GM12801 (cell line): ENCODE data around the gene CDC14A.

ENCODE experiments used
- TF ChIP-seq, protein P1 (sequence below): IDR thresholded peaks from one replicate; pipeline ENCODE4 v1.5.1; 2011; ENCODE audit warnings: control low read depth; ENCODE audit not compliant: insufficient read length; ENCODE audit errors: extremely low read depth

The CDC14A gene

DNA sequence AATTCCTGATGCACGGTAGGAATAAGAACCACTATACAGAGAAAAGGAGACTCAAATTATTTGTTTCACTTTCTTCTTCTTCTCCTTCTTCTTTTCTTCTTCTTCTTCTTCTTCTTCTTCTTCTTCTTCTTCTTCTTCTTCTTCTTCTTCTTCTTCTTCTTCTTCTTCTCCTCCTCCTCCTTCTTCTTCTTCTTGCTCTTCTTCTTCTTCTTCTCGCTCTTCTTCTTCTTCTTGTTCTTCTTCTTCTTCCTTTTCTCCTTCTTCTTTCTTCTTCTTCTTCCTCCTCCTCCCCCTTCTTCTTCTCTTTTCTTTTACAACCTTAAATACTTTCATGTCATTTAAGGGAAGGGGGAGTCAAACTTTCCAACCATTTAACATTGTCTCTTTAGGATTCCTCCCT lies 174.6 kb downstream of the CDC14A start:
- TF ChIP-seq, protein P1, sequence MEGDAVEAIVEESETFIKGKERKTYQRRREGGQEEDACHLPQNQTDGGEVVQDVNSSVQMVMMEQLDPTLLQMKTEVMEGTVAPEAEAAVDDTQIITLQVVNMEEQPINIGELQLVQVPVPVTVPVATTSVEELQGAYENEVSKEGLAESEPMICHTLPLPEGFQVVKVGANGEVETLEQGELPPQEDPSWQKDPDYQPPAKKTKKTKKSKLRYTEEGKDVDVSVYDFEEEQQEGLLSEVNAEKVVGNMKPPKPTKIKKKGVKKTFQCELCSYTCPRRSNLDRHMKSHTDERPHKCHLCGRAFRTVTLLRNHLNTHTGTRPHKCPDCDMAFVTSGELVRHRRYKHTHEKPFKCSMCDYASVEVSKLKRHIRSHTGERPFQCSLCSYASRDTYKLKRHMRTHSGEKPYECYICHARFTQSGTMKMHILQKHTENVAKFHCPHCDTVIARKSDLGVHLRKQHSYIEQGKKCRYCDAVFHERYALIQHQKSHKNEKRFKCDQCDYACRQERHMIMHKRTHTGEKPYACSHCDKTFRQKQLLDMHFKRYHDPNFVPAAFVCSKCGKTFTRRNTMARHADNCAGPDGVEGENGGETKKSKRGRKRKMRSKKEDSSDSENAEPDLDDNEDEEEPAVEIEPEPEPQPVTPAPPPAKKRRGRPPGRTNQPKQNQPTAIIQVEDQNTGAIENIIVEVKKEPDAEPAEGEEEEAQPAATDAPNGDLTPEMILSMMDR, result no peak

DNA sequence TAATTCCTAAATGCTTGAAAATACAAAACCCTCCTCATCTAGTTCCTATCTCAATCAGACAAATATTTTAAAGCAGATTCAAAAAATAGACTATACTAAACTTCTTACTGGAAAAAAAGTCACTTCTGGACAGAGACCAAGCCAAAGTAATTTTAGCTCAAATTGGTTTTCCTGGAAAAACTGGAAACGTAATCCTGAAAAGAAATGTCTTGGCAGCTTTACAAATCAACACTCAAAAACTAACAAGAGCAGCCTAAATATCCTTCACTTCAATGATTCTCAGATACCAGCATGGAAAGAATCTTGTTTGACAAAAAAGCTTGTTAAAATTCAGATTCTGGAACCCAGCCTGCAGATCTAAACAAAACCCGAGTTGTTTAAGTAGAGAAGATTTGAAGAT lies 176.6 kb downstream of the CDC14A start:
- TF ChIP-seq, protein P1, result no peak

DNA sequence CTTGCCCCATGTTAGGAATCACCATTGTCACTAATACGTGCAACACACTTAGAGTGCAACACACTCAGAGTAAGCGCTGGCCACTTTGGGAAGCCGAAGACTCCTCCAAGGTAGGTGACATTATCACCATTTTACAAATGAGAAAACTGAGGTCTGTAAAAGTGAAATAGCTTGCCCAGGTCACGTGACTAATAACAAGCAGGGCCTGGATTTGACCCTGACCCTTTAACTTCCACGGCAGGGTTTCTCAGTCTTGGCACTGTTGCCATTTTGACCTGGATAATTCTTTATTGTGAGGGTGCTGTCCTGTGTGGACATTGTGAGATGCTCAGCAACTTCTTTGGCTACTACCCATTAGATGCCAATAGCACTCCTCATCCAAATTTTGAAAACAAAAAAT lies 177.8 kb downstream of the CDC14A start:
- TF ChIP-seq, protein P1, result no peak

DNA sequence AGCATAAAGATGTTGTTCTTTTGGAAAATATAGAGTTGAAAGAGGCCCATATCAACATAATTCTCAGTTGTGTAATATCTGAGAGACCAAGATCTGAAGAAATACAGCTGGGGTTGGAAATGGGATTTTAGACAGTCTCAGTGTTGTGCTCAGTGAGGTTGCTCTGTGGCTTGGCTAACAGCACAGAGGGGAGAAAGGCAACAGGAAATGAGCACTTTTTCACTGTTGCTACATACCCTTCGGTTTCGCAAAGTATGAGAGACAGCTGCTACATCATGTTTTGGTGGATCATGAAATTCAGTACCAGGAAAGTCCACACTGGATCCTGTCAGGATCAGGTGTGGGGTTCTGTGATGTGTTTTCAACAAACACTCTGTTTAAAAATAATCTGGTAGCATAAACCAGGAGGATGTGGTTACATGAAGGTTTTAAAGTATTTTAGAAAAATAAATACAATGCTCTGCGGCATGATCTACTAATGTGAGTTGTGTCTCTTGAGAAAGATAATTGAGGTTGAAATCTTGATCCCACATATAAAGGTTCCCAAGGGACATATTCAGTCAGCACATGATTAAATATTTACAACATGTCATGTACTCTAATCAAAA lies 178.7 kb downstream of the CDC14A start:
- TF ChIP-seq, protein P1, result no peak

DNA sequence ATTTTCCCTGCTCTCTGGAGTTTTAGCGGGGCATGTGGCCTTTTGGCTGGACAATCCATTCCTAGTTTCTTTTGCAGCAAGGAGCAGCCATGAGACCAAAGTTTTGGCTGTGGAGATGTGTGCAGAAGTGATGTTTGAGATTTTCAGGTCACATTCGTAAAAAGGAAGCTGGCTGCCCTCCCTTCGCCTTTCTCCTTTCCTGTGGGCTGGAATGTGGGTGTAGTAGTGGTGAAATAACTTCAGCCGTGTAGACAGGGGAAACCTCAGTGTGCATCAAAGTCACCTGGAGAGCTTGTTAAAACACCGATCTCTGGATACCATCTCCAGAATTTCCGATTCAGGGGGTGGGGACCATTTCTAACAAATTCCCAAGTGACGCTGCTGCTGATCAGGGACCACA lies 180.3 kb downstream of the CDC14A start:
- TF ChIP-seq, protein P1, result no peak

DNA sequence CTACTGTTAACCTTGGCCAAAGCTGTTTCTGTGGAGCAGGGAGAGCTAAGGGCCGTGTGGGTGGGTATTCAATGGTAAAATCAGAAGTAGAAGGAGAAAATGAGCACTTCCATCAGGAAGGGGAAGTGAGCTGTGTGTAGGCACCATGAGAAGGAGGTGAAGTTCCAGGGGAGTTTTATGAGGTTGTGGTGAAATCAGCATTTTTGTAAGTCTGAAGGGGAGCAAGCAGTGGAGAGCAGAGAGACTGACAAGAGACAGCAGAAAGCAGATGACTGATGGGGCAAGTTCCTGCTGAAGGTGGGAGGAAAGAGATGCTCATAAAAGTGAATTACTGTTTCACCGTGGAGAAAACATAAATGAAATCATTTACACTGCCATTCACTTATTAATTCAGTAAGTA lies 183.0 kb downstream of the CDC14A start:
- TF ChIP-seq, protein P1, result no peak

DNA sequence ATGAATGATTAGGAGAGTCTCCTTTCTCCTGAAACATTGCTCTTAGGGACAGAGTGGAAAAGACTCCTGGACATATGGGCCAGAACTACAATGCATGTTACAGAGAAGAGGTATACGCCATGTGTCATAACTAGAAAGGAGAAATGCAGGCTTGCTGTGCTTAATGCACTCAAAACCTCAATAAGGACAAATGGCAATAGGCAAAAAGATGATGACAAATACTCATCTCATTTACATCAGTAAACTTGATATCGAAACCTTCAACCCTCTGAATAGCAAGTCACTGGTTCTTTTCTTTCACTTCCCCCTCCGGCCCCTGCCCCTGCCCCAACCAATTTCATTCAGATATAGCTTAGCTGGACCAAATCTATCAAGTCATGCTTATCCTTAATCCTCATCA lies 183.7 kb downstream of the CDC14A start:
- TF ChIP-seq, protein P1, result no peak
